Neural progenitor cell (in vitro differentiated cells): ENCODE measurements around the gene GABRB1. TPM values are rescaled to one million over a fixed set of nuclear protein-coding genes. Genes with fewer than 3 reads are reported as not detected.
A peak's percentile ranks its signal among the peaks of the same experiment; 100 is the strongest.

ENCODE experiments used
- DNase-seq: peaks from one replicate; pipeline ENCODE4 v3.0.0-alpha.2; 2016; ENCODE audit warnings: low spot score
- H2AFZ ChIP-seq: fragments of 200-600 bp; sonication (generic); replicated peaks from 2 replicates; pipeline ENCODE4 v1.6.1; 2016; ENCODE audit warnings: antibody characterized with exemption
- H3F3A ChIP-seq: fragments of 200-600 bp; sonication (generic); 2 replicates; pipeline ENCODE4 v1.6.1; 2016; ENCODE audit warnings: antibody characterized with exemption, low read depth
- H3K27ac ChIP-seq: fragments of 200-600 bp; sonication (generic); 2 replicates; pipeline ENCODE4 v1.5.1; 2016; ENCODE audit warnings: mild to moderate bottlenecking
- H3K27me3 ChIP-seq: fragments of 200-600 bp; sonication (generic); 2 replicates; pipeline ENCODE4 v1.6.1; 2016; ENCODE audit warnings: mild to moderate bottlenecking, moderate library complexity
- H3K36me3 ChIP-seq: fragments of 200-600 bp; sonication (generic); 2 replicates; pipeline ENCODE4 v1.5.1; 2016
- H3K4me1 ChIP-seq: fragments of 200-600 bp; sonication (generic); 2 replicates; pipeline ENCODE4 v1.6.1; 2016; ENCODE audit warnings: mixed run types
- H3K4me2 ChIP-seq: fragments of 200-600 bp; sonication (generic); 2 replicates; pipeline ENCODE4 v1.6.1; 2016
- H3K4me3 ChIP-seq: fragments of 200-600 bp; sonication (generic); 2 replicates; pipeline ENCODE4 v1.5.1; 2016
- H3K79me2 ChIP-seq: fragments of 200-600 bp; sonication (generic); 2 replicates; pipeline ENCODE4 v1.6.1; 2016; ENCODE audit warnings: low read depth
- H3K9ac ChIP-seq: fragments of 200-600 bp; sonication (generic); 2 replicates; pipeline ENCODE4 v1.6.1; 2016
- H3K9me3 ChIP-seq: fragments of 200-600 bp; sonication (generic); 2 replicates; pipeline ENCODE4 v1.5.1; 2016; ENCODE audit warnings: low read depth
- H4K20me1 ChIP-seq: fragments of 200-600 bp; sonication (generic); 2 replicates; pipeline ENCODE4 v1.6.1; 2016; ENCODE audit warnings: low read depth
- H3K27ac Mint-ChIP-seq: 3 replicates; pipeline ENCODE4 v1.8.0; 2021; ENCODE audit warnings: mixed read lengths
- H3K27me3 Mint-ChIP-seq: 2 replicates; pipeline ENCODE4 v1.8.0; 2022; ENCODE audit warnings: low read depth, mild to moderate bottlenecking, inconsistent platforms, moderate library complexity, mixed read lengths; ENCODE audit not compliant: insufficient read depth
- H3K36me3 Mint-ChIP-seq: 3 replicates; pipeline ENCODE4 v1.8.0; 2021; ENCODE audit warnings: mixed read lengths
- H3K4me1 Mint-ChIP-seq: 3 replicates; pipeline ENCODE4 v1.8.0; 2021; ENCODE audit warnings: mixed read lengths
- H3K4me3 Mint-ChIP-seq: 3 replicates; pipeline ENCODE4 v1.8.0; 2021; ENCODE audit warnings: mild to moderate bottlenecking, moderate library complexity, mixed read lengths
- H3K9me3 Mint-ChIP-seq: 3 replicates; pipeline ENCODE4 v1.8.0; 2020; ENCODE audit warnings: mixed read lengths
- EZH2 ChIP-seq: fragments of 200-600 bp; sonication (generic); IDR thresholded peaks from 2 replicates; pipeline ENCODE4 v1.6.1; 2017; ENCODE audit warnings: antibody characterized with exemption, mild to moderate bottlenecking, moderate library complexity
- EZH2phosphoT487 ChIP-seq: fragments of 200-600 bp; sonication (generic); IDR thresholded peaks from 2 replicates; pipeline ENCODE4 v1.6.1; 2017; ENCODE audit warnings: antibody characterized with exemption
- total RNA-seq: library from RNA; depleted of rRNA; stranded (reverse); fragments of >200 nt; gene quantifications from 2 replicates; pipeline ENCODE4 v1.2.3, GENCODE V29; 2015; ENCODE audit warnings: low replicate concordance
- TF ChIP-seq, protein P1 (sequence below): fragments of 200-600 bp; sonication (generic); IDR thresholded peaks from 2 replicates; pipeline ENCODE4 v1.5.1; 2017; ENCODE audit warnings: antibody characterized with exemption, mild to moderate bottlenecking

Gene GABRB1
- total RNA-seq, 1 donor from 2014 or later, result not detected

GRCh38 chr4:47032405-47033106 lies 1.2 kb downstream of the GABRB1 start:
- Histone ChIP-seq H3K9me3 (no peaks in the 10 kb centered on the region), H3K9ac (no peak overlapping the region), H3K27ac (no peak overlapping the region), H3K4me2 (peak overlapping the region; percentile 100), H3K36me3 (no peaks in the 10 kb centered on the region), H3K27me3 (peaks cover 50% of the 10 kb centered on the region), H3K4me1 (no peaks in the 10 kb centered on the region), H3F3A (no peaks in the 10 kb centered on the region), H3K79me2 (no peaks in the 10 kb centered on the region), H3K4me3 (peak overlapping the region; percentile 56), H4K20me1 (no peaks in the 10 kb centered on the region), H2AFZ (peak overlapping the region; percentile 99)
- Mint-ChIP-seq H3K27me3 (peaks cover 8% of the 10 kb centered on the region), H3K4me1 (peaks cover 7% of the 10 kb centered on the region), H3K9me3 (no peaks in the 10 kb centered on the region), H3K4me3 (peak overlapping the region; percentile 84), H3K36me3 (no peaks in the 10 kb centered on the region), H3K27ac (no peak overlapping the region)
- TF ChIP-seq, protein P1, sequence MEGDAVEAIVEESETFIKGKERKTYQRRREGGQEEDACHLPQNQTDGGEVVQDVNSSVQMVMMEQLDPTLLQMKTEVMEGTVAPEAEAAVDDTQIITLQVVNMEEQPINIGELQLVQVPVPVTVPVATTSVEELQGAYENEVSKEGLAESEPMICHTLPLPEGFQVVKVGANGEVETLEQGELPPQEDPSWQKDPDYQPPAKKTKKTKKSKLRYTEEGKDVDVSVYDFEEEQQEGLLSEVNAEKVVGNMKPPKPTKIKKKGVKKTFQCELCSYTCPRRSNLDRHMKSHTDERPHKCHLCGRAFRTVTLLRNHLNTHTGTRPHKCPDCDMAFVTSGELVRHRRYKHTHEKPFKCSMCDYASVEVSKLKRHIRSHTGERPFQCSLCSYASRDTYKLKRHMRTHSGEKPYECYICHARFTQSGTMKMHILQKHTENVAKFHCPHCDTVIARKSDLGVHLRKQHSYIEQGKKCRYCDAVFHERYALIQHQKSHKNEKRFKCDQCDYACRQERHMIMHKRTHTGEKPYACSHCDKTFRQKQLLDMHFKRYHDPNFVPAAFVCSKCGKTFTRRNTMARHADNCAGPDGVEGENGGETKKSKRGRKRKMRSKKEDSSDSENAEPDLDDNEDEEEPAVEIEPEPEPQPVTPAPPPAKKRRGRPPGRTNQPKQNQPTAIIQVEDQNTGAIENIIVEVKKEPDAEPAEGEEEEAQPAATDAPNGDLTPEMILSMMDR, result peak; percentile 87
- TF ChIP-seq EZH2, result peak; percentile 35
- TF ChIP-seq EZH2phosphoT487, result no peak
- DNase-seq, result peak; percentile 88

GRCh38 chr4:47038263-47038662 lies 6.9 kb downstream of the GABRB1 start:
- no peaks in the 10 kb centered on the region for H3K9me3 ChIP-seq
- no peaks in the 10 kb centered on the region for H3K27me3 Mint-ChIP-seq
- no peak overlapping the region for H3K4me2 ChIP-seq
- peaks cover 8% of the 10 kb centered on the region for H3K27me3 ChIP-seq
- H3K9ac ChIP-seq, result no peak overlapping the region
- no peaks in the 10 kb centered on the region for H3K4me1 ChIP-seq
- no peaks in the 10 kb centered on the region for H3K36me3 ChIP-seq
- no peak overlapping the region for H3K27ac ChIP-seq
- TF ChIP-seq, protein P1, result no peak
- no peak for TF ChIP-seq EZH2phosphoT487
- no peak for TF ChIP-seq EZH2
- no peak overlapping the region for H3K27ac Mint-ChIP-seq
- no peaks in the 10 kb centered on the region for H3K36me3 Mint-ChIP-seq
- no peak overlapping the region for H3K4me3 Mint-ChIP-seq
- no peak overlapping the region for H3K4me3 ChIP-seq
- H3K9me3 Mint-ChIP-seq, result no peaks in the 10 kb centered on the region
- H3F3A ChIP-seq, result no peaks in the 10 kb centered on the region
- H2AFZ ChIP-seq, result no peak overlapping the region
- H3K4me1 Mint-ChIP-seq, result no peaks in the 10 kb centered on the region
- DNase-seq, result no peak
- no peaks in the 10 kb centered on the region for H4K20me1 ChIP-seq
- H3K79me2 ChIP-seq, result no peaks in the 10 kb centered on the region

DNA sequence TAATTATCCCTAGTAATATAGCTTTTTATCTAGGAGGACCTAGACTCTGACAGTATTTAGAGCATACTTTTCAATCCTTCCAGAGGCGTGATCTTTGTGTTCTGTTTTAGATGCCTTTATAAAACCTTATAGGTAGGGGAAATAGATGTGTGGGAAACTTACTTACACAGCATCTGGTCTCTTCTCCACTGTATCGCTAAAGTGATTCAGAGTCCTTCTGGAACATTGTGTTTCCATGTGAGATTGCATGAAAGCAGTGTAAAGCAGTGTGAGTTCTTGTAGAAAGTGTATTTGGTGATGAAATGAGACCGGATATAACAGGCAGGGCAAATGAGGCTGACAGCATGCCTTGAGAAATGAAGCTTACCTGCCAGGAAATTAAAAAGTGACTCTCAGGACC lies 9.5 kb downstream of the GABRB1 start:
- H3K4me2 ChIP-seq, result no peak overlapping the region
- Mint-ChIP-seq H3K4me3 (no peak overlapping the region), H3K4me1 (no peaks in the 10 kb centered on the region), H3K36me3 (no peaks in the 10 kb centered on the region), H3K9me3 (no peaks in the 10 kb centered on the region), H3K27ac (no peak overlapping the region), H3K27me3 (peaks cover 4% of the 10 kb centered on the region)
- no peaks in the 10 kb centered on the region for H3K4me1 ChIP-seq
- H3K79me2 ChIP-seq, result no peaks in the 10 kb centered on the region
- no peak overlapping the region for H3K9ac ChIP-seq
- no peaks in the 10 kb centered on the region for H4K20me1 ChIP-seq
- H3K27me3 ChIP-seq, result peaks cover 3% of the 10 kb centered on the region
- no peak overlapping the region for H3K27ac ChIP-seq
- no peak overlapping the region for H2AFZ ChIP-seq
- no peak for TF ChIP-seq EZH2phosphoT487
- no peaks in the 10 kb centered on the region for H3K36me3 ChIP-seq
- no peak for DNase-seq
- no peaks in the 10 kb centered on the region for H3F3A ChIP-seq
- no peak overlapping the region for H3K4me3 ChIP-seq
- H3K9me3 ChIP-seq, result no peaks in the 10 kb centered on the region

GRCh38 chr4:47043821-47044220 lies 12.5 kb downstream of the GABRB1 start:
- no peaks in the 10 kb centered on the region for H3K36me3 ChIP-seq
- H3K27me3 ChIP-seq, result peaks cover 3% of the 10 kb centered on the region
- no peak overlapping the region for H3K4me2 ChIP-seq
- Mint-ChIP-seq H3K9me3 (no peaks in the 10 kb centered on the region), H3K4me1 (no peaks in the 10 kb centered on the region), H3K27ac (no peak overlapping the region), H3K36me3 (no peaks in the 10 kb centered on the region), H3K4me3 (no peak overlapping the region), H3K27me3 (peaks cover 4% of the 10 kb centered on the region)
- DNase-seq, result no peak
- no peaks in the 10 kb centered on the region for H3K4me1 ChIP-seq
- no peaks in the 10 kb centered on the region for H3K79me2 ChIP-seq
- H3K9me3 ChIP-seq, result no peaks in the 10 kb centered on the region
- H4K20me1 ChIP-seq, result no peaks in the 10 kb centered on the region
- no peak overlapping the region for H3K27ac ChIP-seq
- no peaks in the 10 kb centered on the region for H3F3A ChIP-seq
- TF ChIP-seq, protein P1, result no peak
- no peak for TF ChIP-seq EZH2phosphoT487
- H2AFZ ChIP-seq, result no peak overlapping the region
- no peak overlapping the region for H3K9ac ChIP-seq
- no peak overlapping the region for H3K4me3 ChIP-seq
